WERI-Rb-1 (cell line): ENCODE results near the gene ZNF785.

ENCODE experiments used
- DNase-seq: peaks from one replicate; pipeline ENCODE4 v3.0.0-alpha.2; 2020
- H3K27ac ChIP-seq: fragments of 250-450 bp; sonication (Bioruptor Pico); 2 replicates; pipeline ENCODE4 v1.5.1; 2020; ENCODE audit warnings: mild to moderate bottlenecking, moderate library complexity
- H3K27me3 ChIP-seq: fragments of 250-450 bp; sonication (Bioruptor Pico); 2 replicates; pipeline ENCODE4 v1.5.1; 2021; ENCODE audit warnings: mild to moderate bottlenecking, low read depth, moderate library complexity; ENCODE audit not compliant: insufficient read depth, severe bottlenecking
- H3K36me3 ChIP-seq: fragments of 250-450 bp; sonication (Bioruptor Pico); 2 replicates; pipeline ENCODE4 v1.5.1; 2020; ENCODE audit warnings: mild to moderate bottlenecking, moderate library complexity
- H3K4me3 ChIP-seq: 2 replicates; pipeline ENCODE4 v1.5.1; 2011; ENCODE audit warnings: low read depth, mild to moderate bottlenecking, control low read depth, low read length
- H3K9me3 ChIP-seq: fragments of 250-450 bp; sonication (Bioruptor Pico); 2 replicates; pipeline ENCODE4 v1.5.1; 2021; ENCODE audit warnings: mild to moderate bottlenecking, moderate library complexity; ENCODE audit not compliant: severe bottlenecking
- CTCF ChIP-seq: IDR thresholded peaks from 2 replicates; pipeline ENCODE4 v1.5.1; 2011; ENCODE audit warnings: low read depth, mild to moderate bottlenecking, control low read depth, inconsistent platforms, low read length

ZNF785 gene

DNA sequence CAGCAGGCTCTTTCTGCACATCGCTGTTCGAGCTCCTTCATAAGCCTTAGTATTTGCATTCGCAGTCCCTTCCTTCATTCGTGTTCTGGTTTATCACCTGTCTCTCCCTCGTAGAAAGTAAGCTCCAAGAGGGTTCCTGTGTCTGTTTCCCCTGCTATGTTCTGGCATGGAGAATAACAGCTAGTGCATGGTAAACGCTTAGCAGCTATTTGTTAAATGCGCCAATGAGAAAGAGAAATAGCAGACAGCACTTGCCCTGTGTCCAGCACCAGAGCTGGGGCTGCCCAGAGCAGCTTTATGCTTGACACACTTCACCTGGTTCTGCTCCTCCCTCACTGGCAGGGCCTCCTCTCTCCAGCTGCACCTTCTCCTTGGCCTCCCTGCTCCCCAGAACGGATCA, 19.5 kb downstream of the ZNF785 start:
- no peaks in the 10 kb centered on the region for H3K27me3 ChIP-seq
- H3K36me3 ChIP-seq: no peaks in the 10 kb centered on the region
- peaks cover 4% of the 10 kb centered on the region for H3K9me3 ChIP-seq
- no peak for TF ChIP-seq CTCF
- peak overlapping the region; percentile 72 for H3K27ac ChIP-seq
- no peak for DNase-seq
- H3K4me3 ChIP-seq: 0 out of 2 replicates have a peak overlapping the region, but pooled peaks have one; percentile 15

DNA sequence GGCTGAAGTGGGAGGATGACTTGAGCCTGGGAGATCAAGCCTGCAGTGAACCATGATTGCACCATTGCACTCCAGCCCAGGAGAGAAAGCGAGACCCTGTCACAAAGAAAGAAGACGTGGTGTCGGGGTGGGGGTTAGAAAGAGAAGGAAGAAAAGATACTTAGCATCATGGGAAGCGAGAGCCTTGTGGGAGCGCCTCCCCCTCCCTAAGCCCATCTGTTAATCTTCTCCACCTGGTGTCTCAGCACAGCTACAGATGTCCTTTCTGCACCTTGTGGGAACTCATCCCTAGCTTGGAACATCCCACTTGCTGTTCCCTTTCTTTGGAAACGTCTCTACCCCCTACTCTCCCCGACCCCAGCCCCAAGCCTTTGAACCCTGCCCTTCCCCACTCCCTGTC, 20.0 kb downstream of the ZNF785 start:
- Histone ChIP-seq H3K27me3 (no peaks in the 10 kb centered on the region), H3K4me3 (0 out of 2 replicates have a peak overlapping the region, but pooled peaks have one; percentile 15), H3K9me3 (peaks cover 4% of the 10 kb centered on the region), H3K36me3 (no peaks in the 10 kb centered on the region), H3K27ac (peak overlapping the region; percentile 72)
- TF ChIP-seq CTCF: no peak
- DNase-seq: peak; percentile 82

- H3K36me3 ChIP-seq: no peaks in the 10 kb centered on the region
Measured at GRCh38 chr16:30562021-30562420, 23.5 kb downstream of the ZNF785 start.

DNA sequence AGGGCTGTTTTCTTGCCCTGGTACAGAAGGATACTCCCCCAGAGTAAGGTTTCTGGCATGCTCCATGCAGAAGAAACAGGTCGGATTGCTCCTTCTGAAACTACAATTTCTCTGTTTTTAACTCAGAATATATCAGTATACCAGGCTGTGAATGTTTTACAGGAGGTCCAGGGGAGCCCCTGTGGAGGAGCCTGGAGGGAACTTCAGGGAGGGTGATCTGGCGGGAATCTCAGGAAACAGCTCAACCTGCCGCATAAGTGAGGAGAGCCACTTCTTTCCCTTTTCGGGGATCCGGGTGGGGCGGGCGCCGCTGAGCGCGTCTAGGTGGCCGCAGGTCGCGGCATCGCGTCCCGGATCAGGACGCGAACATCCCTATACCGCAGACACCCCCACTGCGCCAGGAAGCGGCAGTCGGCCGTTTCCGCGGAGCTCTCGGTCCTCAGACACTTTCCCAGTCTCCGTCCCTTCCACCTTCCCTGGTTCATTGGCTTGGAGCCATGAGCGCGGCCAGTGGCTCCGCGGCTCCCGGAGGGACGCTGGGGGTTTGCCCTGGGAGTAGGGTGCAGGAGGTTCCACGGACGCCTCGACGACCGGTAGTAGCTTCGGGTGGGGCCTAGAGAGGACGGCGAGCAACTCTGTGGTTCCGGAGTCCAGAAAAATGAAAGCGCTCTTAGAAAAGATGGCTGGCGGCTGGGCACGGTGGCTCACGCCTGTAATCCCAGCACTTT, 24.2 kb downstream of the ZNF785 start:
- H3K27ac ChIP-seq: no peak overlapping the region
- no peaks in the 10 kb centered on the region for H3K36me3 ChIP-seq
- H3K4me3 ChIP-seq: no peak overlapping the region
- H3K27me3 ChIP-seq: no peaks in the 10 kb centered on the region
- peaks cover 4% of the 10 kb centered on the region for H3K9me3 ChIP-seq
- no peak for TF ChIP-seq CTCF
- DNase-seq: no peak

More at GRCh38 chr16:30562021-30562420, 23.5 kb downstream of the ZNF785 start:
- Histone ChIP-seq H3K27me3 (no peaks in the 10 kb centered on the region), H3K9me3 (peaks cover 4% of the 10 kb centered on the region), H3K27ac (no peak overlapping the region), H3K4me3 (no peak overlapping the region)
- no peak for DNase-seq
- TF ChIP-seq CTCF: no peak

DNA sequence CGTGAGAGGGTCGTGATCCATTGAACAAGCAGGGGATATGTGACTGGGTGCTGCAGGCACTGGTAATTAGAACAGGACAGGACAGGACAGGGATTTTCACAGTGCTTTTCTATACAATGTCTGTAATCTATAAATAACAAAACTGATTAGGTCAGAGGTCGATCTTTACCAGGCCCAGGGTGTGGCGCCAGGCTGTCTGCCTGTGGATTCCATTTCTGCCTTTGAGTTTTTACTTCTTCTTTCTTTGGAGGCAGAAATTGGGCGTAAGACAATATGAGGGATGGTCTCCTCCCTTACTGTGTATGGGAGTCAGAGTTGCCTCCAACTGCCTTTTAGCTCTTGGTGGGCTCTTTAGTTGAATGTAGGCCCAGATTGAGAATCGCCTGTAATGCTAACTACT, 25.8 kb downstream of the ZNF785 start:
- no peaks in the 10 kb centered on the region for H3K27me3 ChIP-seq
- TF ChIP-seq CTCF: no peak
- DNase-seq: no peak
- peaks cover 5% of the 10 kb centered on the region for H3K36me3 ChIP-seq
- H3K27ac ChIP-seq: peak overlapping the region; percentile 90
- H3K9me3 ChIP-seq: peaks cover 4% of the 10 kb centered on the region
- H3K4me3 ChIP-seq: no peak overlapping the region

GRCh38 chr16:30558789-30559377, 26.6 kb downstream of the ZNF785 start:
- DNase-seq: no peak
- Histone ChIP-seq H3K9me3 (peaks cover 4% of the 10 kb centered on the region), H3K36me3 (peaks cover 10% of the 10 kb centered on the region), H3K27ac (peak overlapping the region; percentile 90), H3K4me3 (no peak overlapping the region), H3K27me3 (no peaks in the 10 kb centered on the region)
- TF ChIP-seq CTCF: no peak
